Muscle layer of duodenum (tissue), 2 donors: Measurements from ENCODE around the gene EPHA6.
"Not testable (repeated sequence)": the region's sequence is repeated elsewhere in the genome, so short reads cannot be mapped to it uniquely, and the experiment has no call there.

Experiments used
- H3K27ac ChIP-seq: one replicate; pipeline ENCODE4 v1.7.0; 2013; ENCODE audit warnings: mild to moderate bottlenecking, low read length
- H3K27me3 ChIP-seq: one replicate; pipeline ENCODE4 v1.7.0; 2013; ENCODE audit warnings: low read depth, mild to moderate bottlenecking, control low read depth, low read length
- H3K36me3 ChIP-seq, 2 donors: one replicate each; pipeline ENCODE4 v1.7.0; 2013; ENCODE audit warnings: low read length in 2 of 2, control low read depth in 1 of 2, mild to moderate bottlenecking in 1 of 2; ENCODE audit not compliant: insufficient read depth in 2 of 2, control insufficient read depth in 1 of 2
- H3K4me1 ChIP-seq, 2 donors: one replicate each; pipeline ENCODE4 v1.7.0; 2013; ENCODE audit warnings: low read length in 2 of 2, mild to moderate bottlenecking in 2 of 2, control low read depth in 1 of 2, moderate library complexity in 1 of 2; ENCODE audit not compliant: insufficient read depth in 2 of 2, control insufficient read depth in 1 of 2
- H3K4me3 ChIP-seq, 2 donors: one replicate each; pipeline ENCODE4 v1.7.0; 2013; ENCODE audit warnings: low read length in 2 of 2, low read depth in 1 of 2, mild to moderate bottlenecking in 1 of 2
- H3K9me3 ChIP-seq, 2 donors: one replicate each; pipeline ENCODE4 v1.7.0; 2013; ENCODE audit warnings: low read length in 2 of 2, control low read depth in 1 of 2, mild to moderate bottlenecking in 1 of 2; ENCODE audit not compliant: control insufficient read depth in 1 of 2
- donor health status: healthy.

The EPHA6 gene

DNA sequence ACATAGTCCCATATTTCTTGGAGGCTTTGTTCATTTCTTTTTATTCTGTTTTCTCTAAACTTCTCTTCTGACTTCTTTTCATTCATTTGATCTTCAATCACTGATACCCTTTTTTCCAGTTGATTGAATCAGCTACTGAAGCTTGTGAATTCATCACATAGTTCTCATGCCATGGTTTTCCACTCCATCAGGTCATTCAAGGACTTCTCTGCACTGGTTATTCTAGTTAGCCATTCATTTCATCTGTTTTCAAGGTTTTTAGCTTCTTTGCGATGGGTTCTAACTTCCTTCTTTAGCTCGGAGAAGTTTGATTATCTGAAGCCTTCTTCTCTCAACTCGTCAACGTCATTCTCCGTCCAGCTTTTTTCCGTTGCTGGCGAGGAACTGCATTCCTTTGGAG lies 169.3 kb downstream of the EPHA6 start:
- not testable (repeated sequence) for H3K4me3 ChIP-seq, H3K9me3 ChIP-seq, H3K4me1 ChIP-seq, H3K27ac ChIP-seq, H3K27me3 ChIP-seq, H3K36me3 ChIP-seq

DNA sequence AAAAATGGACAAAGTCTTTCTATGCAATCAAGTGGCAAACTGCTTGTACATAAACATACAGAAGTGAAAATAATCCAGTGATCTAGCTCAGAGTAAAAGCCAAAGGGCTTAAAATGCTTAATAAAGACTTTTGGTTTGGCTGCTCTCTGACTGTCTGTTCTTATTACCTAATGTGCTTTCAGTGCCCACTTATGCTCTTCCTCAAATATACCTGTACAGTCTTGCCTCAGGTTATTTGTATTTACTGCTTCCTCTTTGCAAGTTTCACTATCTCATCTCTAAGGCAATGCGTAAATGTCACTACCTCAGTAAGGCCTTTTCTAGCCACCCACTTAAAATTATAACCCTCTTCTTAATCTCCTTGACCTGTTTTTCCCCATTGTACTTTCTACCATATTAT lies 171.8 kb downstream of the EPHA6 start:
- Histone ChIP-seq H3K27me3 (no peaks in the 10 kb centered on the region), H3K9me3 (peaks cover 0 to 6% of the 10 kb centered on the region in 2 donors), H3K27ac (no peak overlapping the region), H3K4me3 (no peak overlapping the region), H3K4me1 (peaks cover 0 to 2% of the 10 kb centered on the region in 2 donors), H3K36me3 (no peaks in the 10 kb centered on the region)

GRCh38 chr3:96991231-96991630 lies 176.8 kb downstream of the EPHA6 start:
- H3K36me3 ChIP-seq = no peaks in the 10 kb centered on the region
- peaks cover 0 to 8% of the 10 kb centered on the region in 2 donors for H3K4me1 ChIP-seq
- no peak overlapping the region for H3K27ac ChIP-seq
- H3K4me3 ChIP-seq = no peak overlapping the region
- no peaks in the 10 kb centered on the region for H3K9me3 ChIP-seq
- no peaks in the 10 kb centered on the region for H3K27me3 ChIP-seq

GRCh38 chr3:96991800-96992365 lies 177.5 kb downstream of the EPHA6 start:
- Histone ChIP-seq H3K4me1 (peaks cover 0 to 8% of the 10 kb centered on the region in 2 donors), H3K27me3 (no peaks in the 10 kb centered on the region), H3K36me3 (no peaks in the 10 kb centered on the region), H3K9me3 (no peaks in the 10 kb centered on the region), H3K27ac (no peak overlapping the region), H3K4me3 (no peak overlapping the region)

GRCh38 chr3:96994988-96995387 lies 180.6 kb downstream of the EPHA6 start:
- H3K27me3 ChIP-seq = no peaks in the 10 kb centered on the region
- no peak overlapping the region for H3K4me3 ChIP-seq
- no peak overlapping the region for H3K27ac ChIP-seq
- peaks cover 0 to 8% of the 10 kb centered on the region in 2 donors for H3K4me1 ChIP-seq
- no peaks in the 10 kb centered on the region for H3K36me3 ChIP-seq
- no peaks in the 10 kb centered on the region for H3K9me3 ChIP-seq

DNA sequence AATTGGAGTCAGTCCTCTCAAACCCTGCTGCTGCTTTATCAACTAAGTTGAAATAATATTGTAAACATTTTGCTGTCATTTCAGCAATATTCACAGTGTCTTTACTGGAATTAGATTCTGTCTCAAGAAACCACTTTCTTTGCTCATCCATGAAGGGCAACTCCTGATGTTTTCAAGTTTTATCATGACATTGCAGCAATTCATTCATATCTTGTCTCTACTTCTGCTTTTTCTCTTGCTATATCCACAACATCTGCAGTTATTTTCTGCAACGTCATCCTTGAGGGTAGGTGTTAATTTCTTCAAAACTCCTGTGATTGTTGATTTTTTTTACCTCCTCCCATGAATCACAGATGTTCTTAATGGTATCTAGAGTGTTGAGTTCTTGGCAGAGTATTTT lies 181.6 kb downstream of the EPHA6 start:
- no peaks in the 10 kb centered on the region for H3K9me3 ChIP-seq
- H3K27me3 ChIP-seq = no peaks in the 10 kb centered on the region
- no peak overlapping the region for H3K27ac ChIP-seq
- no peaks in the 10 kb centered on the region for H3K36me3 ChIP-seq
- no peak overlapping the region for H3K4me3 ChIP-seq
- H3K4me1 ChIP-seq = peaks cover 0 to 8% of the 10 kb centered on the region in 2 donors

DNA sequence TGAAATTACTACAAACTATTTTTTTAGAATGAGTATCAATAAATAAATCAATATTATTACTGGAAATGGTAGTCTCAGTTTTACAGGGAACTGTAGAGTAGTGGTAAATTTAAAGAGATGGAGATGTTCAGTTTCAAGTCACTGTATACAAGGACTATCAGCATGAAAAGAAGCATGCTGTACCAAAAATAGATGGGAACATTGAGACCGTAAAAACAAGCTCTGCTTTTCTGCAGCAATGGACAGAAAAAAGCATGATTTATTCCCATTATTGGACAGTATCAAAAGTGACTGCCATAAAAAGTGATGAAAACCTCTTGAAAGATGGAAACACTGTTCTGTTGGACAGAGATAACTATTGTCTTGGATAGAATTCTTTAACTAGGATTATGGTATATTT lies 187.2 kb downstream of the EPHA6 start:
- H3K9me3 ChIP-seq = peaks cover 0 to 5% of the 10 kb centered on the region in 2 donors
- H3K4me3 ChIP-seq = no peak overlapping the region
- H3K27ac ChIP-seq = no peak overlapping the region
- no peaks in the 10 kb centered on the region for H3K27me3 ChIP-seq
- no peaks in the 10 kb centered on the region for H3K36me3 ChIP-seq
- H3K4me1 ChIP-seq = no peaks in the 10 kb centered on the region

GRCh38 chr3:97009427-97010019 lies 195.1 kb downstream of the EPHA6 start:
- H3K36me3 ChIP-seq = no peaks in the 10 kb centered on the region
- no peak overlapping the region for H3K27ac ChIP-seq
- H3K4me3 ChIP-seq = no peak overlapping the region

GRCh38 chr3:97010881-97011657 lies 196.7 kb downstream of the EPHA6 start:
- Histone ChIP-seq H3K27me3 (no peaks in the 10 kb centered on the region), H3K36me3 (no peaks in the 10 kb centered on the region), H3K4me1 (no peaks in the 10 kb centered on the region), H3K4me3 (no peak overlapping the region), H3K27ac (no peak overlapping the region), H3K9me3 (peaks cover 0 to 19% of the 10 kb centered on the region in 2 donors)

More at GRCh38 chr3:97009427-97010019, 195.1 kb downstream of the EPHA6 start:
- Histone ChIP-seq H3K27me3 (no peaks in the 10 kb centered on the region), H3K9me3 (peaks cover 0 to 21% of the 10 kb centered on the region in 2 donors), H3K4me1 (no peaks in the 10 kb centered on the region)

DNA sequence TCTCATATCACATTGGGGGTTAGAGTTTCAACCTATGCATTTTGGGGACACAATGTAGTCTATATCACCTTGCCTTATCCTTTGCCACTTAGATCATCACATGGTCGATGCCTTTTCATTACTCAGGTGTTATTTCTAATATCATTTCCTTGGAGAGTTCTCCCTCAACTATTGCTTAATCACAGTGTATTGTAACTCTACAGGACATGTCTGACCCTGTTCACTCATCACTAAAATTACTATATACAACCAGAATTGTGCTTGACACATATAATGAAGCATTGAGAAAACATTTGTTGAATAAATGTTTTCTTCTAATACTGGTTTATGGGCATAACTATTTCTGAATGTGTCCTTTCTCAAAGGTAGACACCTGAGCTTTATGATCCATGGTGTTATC lies 207.4 kb downstream of the EPHA6 start:
- peaks cover 0 to 2% of the 10 kb centered on the region in 2 donors for H3K9me3 ChIP-seq
- no peak overlapping the region for H3K4me3 ChIP-seq
- no peak overlapping the region for H3K27ac ChIP-seq
- H3K4me1 ChIP-seq = no peaks in the 10 kb centered on the region
- H3K36me3 ChIP-seq = no peaks in the 10 kb centered on the region
- no peaks in the 10 kb centered on the region for H3K27me3 ChIP-seq

GRCh38 chr3:97025612-97026011 lies 211.2 kb downstream of the EPHA6 start:
- H3K9me3 ChIP-seq, H3K27me3 ChIP-seq, H3K4me3 ChIP-seq, H3K27ac ChIP-seq, H3K4me1 ChIP-seq, H3K36me3 ChIP-seq: not testable (repeated sequence)
